ENCODE results near the gene VAV3. TPM values are rescaled to one million over a fixed set of nuclear protein-coding genes. Genes with fewer than 3 reads are reported as not detected.

VAV3 gene
- total and polyA plus RNA-seq, 9 of the 15 experiments (the other 6 are each of a cell fraction or from before 2014, with no cell fraction given), result not detected

DNA sequence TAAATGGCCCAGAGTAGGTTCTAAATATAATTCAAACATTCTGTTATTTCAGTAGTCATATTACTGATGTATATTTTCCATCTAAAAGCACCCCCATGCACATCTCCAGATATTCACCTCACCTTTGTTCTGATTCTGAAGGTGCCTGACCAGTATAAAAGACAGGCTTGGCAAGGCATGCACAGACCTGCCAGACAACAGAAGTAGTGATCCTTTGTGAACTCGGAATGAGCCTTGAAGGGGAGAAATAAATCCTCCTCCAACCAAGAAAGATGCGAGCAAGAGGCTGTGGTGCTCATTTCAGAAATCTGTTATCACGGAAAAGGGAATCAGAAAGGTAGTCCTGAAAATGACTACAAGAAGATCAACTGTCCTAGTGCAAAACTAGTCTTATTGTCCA is 287.3 kb downstream of the VAV3 start:
- Histone ChIP-seq H3K36me3 (ENCODE audit: control insufficient read depth, insufficient read depth, low read length) (no peaks in the 10 kb centered on the region), H2AFZ (ENCODE audit: low read depth, low read length) (no peak overlapping the region), H3K9me1 (ENCODE audit: control insufficient read depth, insufficient read depth, low read length) (no peaks in the 10 kb centered on the region), H4K20me1 (replicated peaks; ENCODE audit: control insufficient read depth, insufficient read depth, low read length) (no peaks in the 10 kb centered on the region), H3K27ac (ENCODE audit: extremely low read depth, low read depth, low read length) (no peak overlapping the region), H3K4me2 (ENCODE audit: insufficient read depth, low read length) (no peak overlapping the region), H3K79me2 (ENCODE audit: control insufficient read depth, insufficient read depth, low read length) (no peaks in the 10 kb centered on the region), H3K27me3 (ENCODE audit: control insufficient read depth in 2 of 2, insufficient read depth in 2 of 2, low read length in 2 of 2) (no peaks in the 10 kb centered on the region), H3K4me3 (no peak overlapping the region), H3K9ac (ENCODE audit: insufficient read depth in 1 of 2, low read depth in 2 of 2, low read length in 2 of 2) (no peak overlapping the region), H3K4me1 (replicated peaks in 1 of 2; ENCODE audit: control insufficient read depth in 2 of 2, insufficient read depth in 2 of 2, low read length in 2 of 2) (no peaks in the 10 kb centered on the region), H3K9me3 (replicated peaks; ENCODE audit: control insufficient read depth, insufficient read depth, low read depth, low read length) (no peaks in the 10 kb centered on the region; the same call in 1 of the 2 replicates)
- DNase-seq (ENCODE audit: extremely low read depth in 1 of 4, low spot score in 3 of 4), result no peak
- no peak for ATAC-seq
- BruUV-seq (replicated peaks), result no TSS peak
- WGBS (ENCODE audit: insufficient coverage, low coverage, missing lambda C conversion rate), result 1% methylated on average over 3 of the region's 3 CpGs
- intact Hi-C loops (cut with micrococcal nuclease), result no loop called here
- in situ Hi-C loops (cut with MboI), result no loop called here
- ChIA-PET POLR2A (no interaction called here), CTCF (ENCODE audit: low intra/inter-chr PET ratio) (no interaction called here)
- TF ChIP-seq ZNF79 (CRISPR knock-in tag; IDR thresholded peaks at IDR 0.05; ENCODE audit: low read depth) (no peak), ZBED1 (IDR thresholded peaks at IDR 0.05) (no peak), ZNF780A (CRISPR knock-in tag; IDR thresholded peaks at IDR 0.05) (no peak), ZNF311 (CRISPR knock-in tag; IDR thresholded peaks at IDR 0.05) (no peak), TEAD4 (IDR thresholded peaks at IDR 0.05; ENCODE audit: low read length) (no peak), TEAD4 (CRISPR knock-in tag; IDR thresholded peaks at IDR 0.05; ENCODE audit: borderline replicate concordance) (no peak), SETDB1 (IDR thresholded peaks at IDR 0.05; ENCODE audit: low read length) (no peak), PCBP2 (IDR thresholded peaks at IDR 0.05; ENCODE audit: low read depth, low read length, poor library complexity, severe bottlenecking) (no peak), ZNF75A (CRISPR knock-in tag; IDR thresholded peaks at IDR 0.05) (no peak), NONO (IDR thresholded peaks at IDR 0.05; ENCODE audit: low read depth in 2 of 2, low read length in 1 of 2) (no peak), PHTF2 (CRISPR knock-in tag; IDR thresholded peaks at IDR 0.05) (no peak), CHD2 (IDR thresholded peaks at IDR 0.05; ENCODE audit: low read depth, low read length) (no peak), JUND (IDR thresholded peaks at IDR 0.05; ENCODE audit: borderline replicate concordance, low read depth, low read length) (no peak), JUND (tag; IDR thresholded peaks at IDR 0.05; ENCODE audit: borderline replicate concordance, low read depth, low read length) (no peak), ZFP1 (CRISPR knock-in tag; IDR thresholded peaks at IDR 0.05) (no peak), DEAF1 (CRISPR knock-in tag; IDR thresholded peaks at IDR 0.05) (no peak), CEBPB (tag; IDR thresholded peaks at IDR 0.05) (no peak), CREBBP (IDR thresholded peaks at IDR 0.05; ENCODE audit: low read depth, low read length) (no peak), DMBX1 (CRISPR knock-in tag; IDR thresholded peaks at IDR 0.05; ENCODE audit: borderline replicate concordance) (no peak), ETV5 (CRISPR knock-in tag; IDR thresholded peaks at IDR 0.05; ENCODE audit: low read depth) (no peak)
- TF ChIP-seq, protein P1, sequence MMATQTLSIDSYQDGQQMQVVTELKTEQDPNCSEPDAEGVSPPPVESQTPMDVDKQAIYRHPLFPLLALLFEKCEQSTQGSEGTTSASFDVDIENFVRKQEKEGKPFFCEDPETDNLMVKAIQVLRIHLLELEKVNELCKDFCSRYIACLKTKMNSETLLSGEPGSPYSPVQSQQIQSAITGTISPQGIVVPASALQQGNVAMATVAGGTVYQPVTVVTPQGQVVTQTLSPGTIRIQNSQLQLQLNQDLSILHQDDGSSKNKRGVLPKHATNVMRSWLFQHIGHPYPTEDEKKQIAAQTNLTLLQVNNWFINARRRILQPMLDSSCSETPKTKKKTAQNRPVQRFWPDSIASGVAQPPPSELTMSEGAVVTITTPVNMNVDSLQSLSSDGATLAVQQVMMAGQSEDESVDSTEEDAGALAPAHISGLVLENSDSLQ (IDR thresholded peaks at IDR 0.05), result no peak
- no peak for FAIRE-seq
